Pancreas (tissue), 10 donors: ENCODE results near the gene GRIN3B. TPM values are rescaled to one million over a fixed set of nuclear protein-coding genes. Genes with fewer than 3 reads are reported as not detected.

Experiments used
- ATAC-seq, 4 donors: fragments of 200-7000 bp; cut with Tn5 transposase; one replicate each; pipeline versions ENCODE4 v1.8.0 to v1.9.1; 2020; ENCODE audit warnings: mild to moderate bottlenecking in 4 of 4, moderate library complexity in 4 of 4
- DNase-seq, 6 donors: peaks; one replicate each; pipeline ENCODE4 v3.0.0-alpha.2; 2020
- FAIRE-seq: peaks from 2 replicates; lab custom pipeline; 2012; peaks lifted over from hg19 to GRCh38; lab: Jason Lieb, UNC
- H3K27ac ChIP-seq, 4 donors: fragments of 200-600 bp; sonication (generic); 1 replicate in 3 of 4; 2 replicates in 1 of 4; pipeline versions ENCODE4 v1.5.0 to v1.8.0; 2020
- H3K27me3 ChIP-seq, 4 donors: fragments of 200-600 bp; one replicate each; pipeline ENCODE4 v1.8.0; 2021
- H3K36me3 ChIP-seq, 3 donors: fragments of 200-600 bp; sonication (generic) in 1 of 3; one replicate each; pipeline versions ENCODE4 v1.5.0 to v1.8.0; 2020 to 2021
- H3K4me1 ChIP-seq, 3 donors: fragments of 200-600 bp; one replicate each; pipeline ENCODE4 v1.8.0; 2021
- H3K4me3 ChIP-seq, 4 donors: fragments of 200-600 bp; sonication (generic) in 2 of 4; one replicate each; pipeline versions ENCODE4 v1.5.0 to v1.8.0; 2020 to 2021
- H3K9me3 ChIP-seq, 4 donors: fragments of 200-600 bp; one replicate each; pipeline ENCODE4 v1.8.0; 2021
- CTCF ChIP-seq, 4 donors: fragments of 200-600 bp; sonication (generic) in 3 of 4; IDR thresholded peaks; one replicate each; pipeline versions ENCODE4 v1.5.0 to v1.8.0; 2021; ENCODE audit warnings: antibody characterized with exemption in 4 of 4
- WGBS, 2 donors: extraction: QIAGEN DNeasy Blood & Tissue Kit; methylation state at CpG; one replicate each; pipeline ENCODE4 v1.1.7; 2013; 5-methylcytosine and 5-hydroxymethylcytosine counted together
- intact Hi-C, 3 donors: fragments of 100-400 bp; cut with DNase I; formaldehyde crosslinking; loops; one replicate each; pipeline versions ENCODE4 v1.11.1 to v1.14.2; 2022
- polyA plus RNA-seq, 2 donors: library from polyadenylated mRNA; stranded (reverse); fragments of 200-250 nt; gene quantifications; one replicate each; pipeline ENCODE4 v1.2.3, GENCODE V29; 2013
- total RNA-seq, 6 donors: library from RNA; stranded (reverse); fragmentation: NEBNext Ultra II Directional in 4 of 6; extraction: Animal tissue kit (Norgen Biotek cat#: 25700) in 4 of 6; gene quantifications; one replicate each; pipeline versions ENCODE4 v1.2.1 to v1.2.4, GENCODE V29; 2021 to 2023
- donor health status: healthy with polysubstance abuse.
- donor health status: DM: no; HTN: no; CAD: no; lungs with moderate emphysema.
- donor health status: DM: no; HTN: no; CAD: no.
- donor health status: control.
- donor health status: control.
- donor health status: Bipolar disorder and iron deficiency.
- donor health status: DM: yes; HTN: yes; CAD: no.
- donor health status: DM: no; HTN: no; CAD: no.
- donor health status: DM: no; HTN: no; CAD: no.
- donor health status: DM: yes; HTN: yes; CAD: no.

The GRIN3B gene
- total and polyA plus RNA-seq, 8 donors: 0.08 to 0.09 TPM; not detected in 6

- intact Hi-C loops: no loop called here
- H3K36me3 ChIP-seq: no peaks in the 10 kb centered on the region
- no peak overlapping the region for H3K4me3 ChIP-seq
- no peak overlapping the region for H3K27ac ChIP-seq
- no peaks in the 10 kb centered on the region for H3K4me1 ChIP-seq
- no peak for ATAC-seq
- FAIRE-seq: no peak
- peaks cover 0 to 6% (median 0%) of the 10 kb centered on the region in 4 donors for H3K27me3 ChIP-seq
- 89 to 92% methylated on average over 12 to 13 of the region's 13 CpGs for WGBS, 2 donors
- H3K9me3 ChIP-seq: no peaks in the 10 kb centered on the region
- no peak for TF ChIP-seq CTCF (IDR thresholded peaks at IDR 0.05)
- no peak for DNase-seq
These were observed 7.6 kb upstream of the GRIN3B start for GRCh38 chr19:992670-993055.

- Histone ChIP-seq H3K27ac (no peak overlapping the region), H3K27me3 (peaks cover 0 to 10% (median 0%) of the 10 kb centered on the region in 4 donors), H3K36me3 (no peaks in the 10 kb centered on the region), H3K9me3 (no peaks in the 10 kb centered on the region), H3K4me1 (no peaks in the 10 kb centered on the region), H3K4me3 (no peak overlapping the region)
- ATAC-seq: no peak
- intact Hi-C loops: no loop called here
- no peak for TF ChIP-seq CTCF (IDR thresholded peaks at IDR 0.05)
- DNase-seq: peak in 3 of 6 donors; percentile 40 to 75 (median 56)
- WGBS, 2 donors: 93 to 96% methylated on average over 17 of the region's 17 CpGs
- FAIRE-seq: no peak
These were observed 6.8 kb upstream of the GRIN3B start for GRCh38 chr19:993361-993830.

- no peaks in the 10 kb centered on the region for H3K36me3 ChIP-seq
- peaks cover 0 to 11% (median 0%) of the 10 kb centered on the region in 4 donors for H3K27me3 ChIP-seq
- TF ChIP-seq CTCF (IDR thresholded peaks at IDR 0.05): no peak
- no peak overlapping the region for H3K4me3 ChIP-seq
- no peak for FAIRE-seq
- intact Hi-C loops: no loop called here
- no peak overlapping the region for H3K27ac ChIP-seq
- no peaks in the 10 kb centered on the region for H3K9me3 ChIP-seq
- WGBS, 2 donors: 89 to 91% methylated on average over 41 to 43 of the region's 43 CpGs
- ATAC-seq: no peak
- DNase-seq: peak in 2 of 6 donors; percentile 51 to 81
- no peaks in the 10 kb centered on the region for H3K4me1 ChIP-seq
These were observed 6.3 kb upstream of the GRIN3B start for GRCh38 chr19:993831-994393.

DNA sequence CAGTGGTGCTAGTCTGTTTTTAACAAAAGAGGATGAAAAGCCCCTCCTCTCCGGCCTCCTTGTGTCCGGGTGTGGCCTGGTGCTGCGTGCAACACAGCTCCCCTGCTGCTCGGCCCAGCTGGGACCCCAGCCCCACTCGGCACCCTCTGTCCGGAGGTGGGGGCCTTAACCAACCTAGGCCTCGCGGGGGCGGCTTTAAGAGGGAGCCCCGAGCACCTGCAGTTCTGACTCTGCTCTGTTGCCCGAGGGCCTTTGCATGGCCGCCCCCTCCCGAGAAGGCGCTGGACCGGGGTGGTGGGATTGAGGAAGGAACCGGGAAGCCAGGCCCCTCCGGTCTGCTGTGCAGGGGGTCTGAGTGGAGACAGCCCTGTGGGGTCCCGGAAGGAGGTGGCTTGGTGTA lies 5.7 kb upstream of the GRIN3B start:
- 91 to 95% methylated on average over 18 of the region's 18 CpGs for WGBS, 2 donors
- intact Hi-C loops: no loop called here
- peak in 2 of 6 donors; percentile 27 to 75 for DNase-seq

More for the DNA sequence above, 5.7 kb upstream of the GRIN3B start:
- Histone ChIP-seq H3K4me3 (no peak overlapping the region), H3K9me3 (no peaks in the 10 kb centered on the region), H3K27me3 (peaks cover 0 to 11% (median 0%) of the 10 kb centered on the region in 4 donors), H3K36me3 (no peaks in the 10 kb centered on the region), H3K4me1 (no peaks in the 10 kb centered on the region), H3K27ac (no peak overlapping the region)
- no peak for TF ChIP-seq CTCF (IDR thresholded peaks at IDR 0.05)
- no peak for FAIRE-seq
- no peak for ATAC-seq
